ENCODE data around the gene POU4F2.
A peak's percentile ranks its signal among the peaks of the same experiment; 100 is the strongest.
"Not testable (repeated sequence)": the region's sequence is repeated elsewhere in the genome, so short reads cannot be mapped to it uniquely, and the experiment has no call there.

The POU4F2 gene

GRCh38 chr4:146654687-146655520 is 16.2 kb downstream of the POU4F2 start:
- DNase-seq: peak; percentile 41

- DNase-seq: no peak
Measured at GRCh38 chr4:146655521-146655856, 16.8 kb downstream of the POU4F2 start.

DNA sequence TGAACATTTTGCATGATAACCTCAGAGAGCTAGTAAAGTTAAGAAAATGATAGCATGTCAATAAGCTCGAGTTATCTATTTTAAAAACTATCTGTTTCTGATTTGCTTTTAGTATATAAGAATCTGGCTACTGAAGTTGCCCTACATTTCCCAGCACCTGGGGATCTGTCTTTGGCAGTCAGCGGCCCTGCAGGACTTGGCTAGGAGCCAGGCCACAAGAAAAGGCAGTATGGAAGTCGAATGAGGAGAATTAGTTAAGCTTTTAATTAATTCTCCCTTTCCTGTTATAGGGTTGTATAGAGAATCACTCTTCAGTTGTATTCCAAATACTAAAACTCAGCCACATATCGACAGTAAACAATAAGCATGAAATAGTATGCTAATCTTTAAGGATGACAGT is 22.7 kb downstream of the POU4F2 start:
- no peak for DNase-seq

- DNase-seq: not testable (repeated sequence)
Measured at GRCh38 chr4:146663968-146664311, 25.2 kb downstream of the POU4F2 start.

- DNase-seq: no peak
Measured at GRCh38 chr4:146674829-146675570, 36.3 kb downstream of the POU4F2 start.

Data from right kidney (tissue), 1 donor.